GM18507 (cell line): ENCODE measurements around the gene INSL4.

Source experiments
- DNase-seq: peaks from one replicate; pipeline ENCODE4 v3.0.0; 2011; ENCODE audit warnings: low read depth; ENCODE audit not compliant: insufficient read length; ENCODE audit errors: extremely low spot score
- FAIRE-seq: peaks from 2 replicates; lab custom pipeline; 2011; peaks lifted over from hg19 to GRCh38; lab: Jason Lieb, UNC

INSL4 gene

DNA sequence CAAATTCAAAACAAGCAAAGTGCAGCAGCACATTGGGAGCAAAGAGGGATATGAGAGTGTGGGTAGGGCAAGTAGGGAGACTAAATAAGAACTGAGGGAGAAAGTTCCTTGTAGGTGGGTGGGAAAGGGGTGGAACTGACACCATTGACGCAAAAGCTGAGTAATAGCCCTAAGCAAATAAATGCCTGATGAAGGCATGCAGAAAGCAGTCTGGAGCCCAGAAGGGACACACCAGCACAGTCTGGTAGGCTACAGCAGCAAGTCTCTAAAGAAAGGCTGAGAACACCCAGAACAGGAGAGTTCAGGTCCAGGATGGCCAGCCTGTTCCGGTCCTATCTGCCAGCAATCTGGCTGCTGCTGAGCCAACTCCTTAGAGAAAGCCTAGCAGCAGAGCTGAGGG lies at the start of gene INSL4:
Gene INSL4 (plus strand): TSS at position 208 of the 400 bp plus-strand sequence. CDS start 105 bp downstream, at position 313.
- no peak for DNase-seq
- FAIRE-seq, result no peak

DNA sequence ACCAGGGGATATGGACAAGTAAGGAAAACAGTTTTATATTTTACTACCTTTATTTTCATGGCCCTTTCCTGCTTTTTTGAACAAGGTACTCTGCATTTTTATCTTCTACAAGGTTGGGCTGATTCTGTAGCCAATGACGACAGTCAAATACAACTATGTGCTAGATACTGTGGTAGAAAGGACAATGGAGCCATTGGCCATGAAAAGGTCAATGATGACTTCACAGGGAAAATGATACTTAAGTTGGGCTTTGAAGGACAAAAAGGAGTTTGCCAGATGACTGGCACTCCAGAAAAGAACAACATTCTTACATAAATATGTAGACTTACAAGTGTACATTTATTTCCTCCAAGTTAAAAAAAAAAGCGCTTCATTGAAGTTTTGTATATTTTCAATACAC lies 46.4 kb upstream of the INSL4 start:
- FAIRE-seq, result no peak
- no peak for DNase-seq

DNA sequence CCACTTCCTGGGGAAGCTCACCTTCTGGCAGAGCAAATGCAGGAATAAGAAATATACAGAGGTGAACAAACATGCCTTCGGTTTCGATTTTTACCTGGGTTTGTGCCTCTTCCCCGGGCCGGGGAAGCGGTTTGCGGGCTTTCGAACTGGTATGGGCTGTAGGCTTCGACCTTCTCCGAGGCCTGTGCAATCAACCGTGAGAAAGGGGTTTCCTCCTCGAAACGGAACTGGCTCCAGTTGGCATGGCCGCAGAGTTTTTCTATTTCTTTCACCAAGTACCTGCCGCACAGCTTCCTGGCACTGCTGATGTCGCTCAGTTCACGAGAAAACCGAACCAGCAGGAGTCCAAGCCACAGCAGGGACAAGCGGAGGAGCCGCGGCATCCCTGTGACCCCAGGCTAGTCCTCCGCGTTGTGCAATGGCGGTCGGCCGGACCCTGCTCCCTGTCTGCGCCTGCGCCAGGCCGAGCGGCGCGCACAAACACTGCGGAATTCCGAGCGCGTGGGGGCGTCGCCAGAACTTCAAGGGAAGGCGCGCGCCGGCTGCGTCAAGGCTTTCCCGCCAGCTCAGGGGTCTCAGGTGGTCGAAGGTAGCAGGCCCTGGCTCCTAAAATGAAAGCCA lies 45.9 kb upstream of the INSL4 start, which contains the start of gene INSL6:
Gene INSL6 (minus strand): TSS at position 420 of the 621 bp plus-strand sequence. CDS start 37 bp downstream, at position 383.
- FAIRE-seq, result no peak
- DNase-seq, result no peak

DNA sequence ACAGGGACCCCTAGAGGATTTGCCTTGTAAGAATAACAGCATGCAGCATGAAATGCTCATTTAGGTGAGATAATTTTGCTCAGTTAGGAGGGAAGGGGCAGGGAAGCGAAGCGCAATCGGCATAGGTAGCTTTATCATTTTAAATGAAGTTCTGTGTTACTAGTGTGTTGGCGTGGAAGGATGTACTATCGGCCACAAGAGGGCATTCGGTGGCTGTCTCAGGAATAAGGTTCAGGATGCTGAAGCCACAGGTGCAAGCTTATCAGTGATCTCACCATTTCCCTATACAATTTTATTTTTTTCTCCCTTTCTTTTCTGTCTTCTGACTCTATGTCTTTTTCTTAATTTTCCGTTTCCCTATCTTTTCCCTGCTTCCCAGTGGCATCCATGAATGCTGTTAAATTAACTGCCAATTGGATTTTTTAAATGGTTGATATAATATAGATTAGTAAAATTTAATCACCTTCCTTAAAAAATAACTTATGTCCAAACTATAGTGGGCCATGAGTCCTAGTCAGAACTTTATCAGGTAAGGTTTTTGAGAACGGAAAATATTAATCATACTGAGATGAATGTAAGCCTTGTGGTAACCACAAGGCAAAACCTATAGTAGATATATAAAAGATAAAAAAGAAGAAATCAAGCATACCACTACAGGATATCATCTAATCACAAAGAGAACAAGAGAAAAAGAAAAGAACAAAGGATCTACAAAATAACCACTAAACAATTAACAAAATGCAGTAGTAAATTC lies 44.6 kb upstream of the INSL4 start:
- DNase-seq (peak; percentile 25), FAIRE-seq (peak; percentile 90)

DNA sequence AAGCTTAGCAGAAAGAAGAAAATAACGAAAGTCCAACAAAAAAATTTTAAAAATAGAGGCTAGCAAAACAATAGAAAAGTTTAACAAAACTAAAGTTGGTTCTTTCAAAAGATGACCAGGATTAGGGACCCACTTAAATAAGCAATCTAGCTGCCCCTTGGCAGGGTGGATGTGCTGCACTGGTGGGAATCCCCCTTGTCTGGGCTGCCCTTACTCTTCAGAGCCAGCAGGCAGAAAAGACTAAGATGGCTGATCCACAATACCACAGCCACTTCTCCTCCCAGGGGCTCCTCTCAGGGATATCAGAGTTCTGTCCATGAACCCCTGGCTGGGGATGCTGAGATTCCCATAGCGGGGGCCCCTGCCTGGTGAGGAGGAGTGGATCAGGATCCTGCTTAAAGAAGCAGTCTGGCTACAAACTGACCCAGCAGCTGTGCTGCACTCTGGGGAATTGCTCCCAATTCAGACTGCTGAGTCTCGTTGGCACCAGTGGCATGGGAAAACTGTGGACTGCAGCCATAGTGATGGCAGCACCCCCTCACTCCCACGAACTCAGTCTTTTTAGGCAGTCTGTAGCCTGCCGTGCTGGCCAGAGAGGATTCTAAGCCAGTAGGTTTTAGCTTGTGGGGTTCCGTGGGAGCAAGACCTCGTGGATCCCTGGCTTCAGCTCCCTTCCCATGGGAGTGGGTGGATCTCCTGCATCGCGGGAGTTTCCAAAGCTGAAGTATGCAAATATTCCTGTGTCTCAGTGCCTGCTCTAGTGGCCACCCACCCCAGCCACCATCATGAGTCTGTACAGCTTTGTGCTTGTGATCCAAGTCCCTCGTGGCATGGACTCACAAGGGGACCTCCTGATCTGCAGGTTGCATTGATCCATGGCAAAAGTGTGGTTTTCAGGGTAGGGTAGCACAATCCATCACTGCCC lies 42.9 kb upstream of the INSL4 start:
- FAIRE-seq (no peak), DNase-seq (no peak)

- FAIRE-seq (no peak), DNase-seq (no peak)
Observed at GRCh38 chr9:5191985-5192384, 39.2 kb upstream of the INSL4 start.

DNA sequence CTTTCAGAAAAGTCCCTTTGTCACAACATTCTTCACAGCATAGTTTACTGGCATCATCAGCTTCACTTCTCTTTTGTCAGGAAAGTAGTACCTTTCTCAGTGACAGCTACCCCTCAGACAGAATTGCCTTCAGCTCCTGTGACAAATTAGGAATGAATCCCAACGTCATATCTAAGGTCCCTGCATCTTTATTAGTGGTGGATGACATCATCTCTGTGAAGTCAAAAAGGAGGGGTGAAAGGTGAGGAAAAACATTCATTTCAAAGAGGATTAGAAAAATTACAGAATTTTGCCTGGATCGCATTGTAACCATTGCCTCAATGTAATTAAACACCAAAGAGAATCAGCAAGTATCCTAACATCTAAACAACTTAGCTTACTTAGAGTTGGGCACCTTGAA lies 37.9 kb upstream of the INSL4 start:
- DNase-seq (no peak), FAIRE-seq (no peak)

GRCh38 chr9:5195463-5195862 lies 35.8 kb upstream of the INSL4 start:
- FAIRE-seq (no peak), DNase-seq (no peak)

GRCh38 chr9:5205071-5205470 lies 26.1 kb upstream of the INSL4 start:
- no peak for DNase-seq
- FAIRE-seq, result no peak

DNA sequence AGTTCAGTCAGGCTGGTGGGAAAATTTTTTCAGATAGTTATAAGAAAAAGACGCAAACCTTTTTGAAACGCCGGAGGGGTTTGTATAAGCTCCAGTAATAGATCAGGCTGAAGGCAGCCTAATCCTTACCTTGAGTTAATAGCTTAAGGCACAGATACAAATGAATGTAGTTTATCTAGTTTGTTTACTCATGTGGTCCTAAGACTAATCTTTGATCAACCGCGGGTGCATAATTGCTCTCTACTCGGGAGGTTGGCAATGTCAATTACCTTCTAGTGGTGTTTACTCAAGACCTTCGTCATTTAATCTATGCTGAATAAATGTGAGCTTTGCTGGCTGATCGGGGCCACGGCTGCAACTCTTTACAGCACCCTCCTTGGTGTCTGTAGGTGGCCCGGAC lies 665 bp upstream of the INSL4 start:
- FAIRE-seq (no peak), DNase-seq (no peak)

DNA sequence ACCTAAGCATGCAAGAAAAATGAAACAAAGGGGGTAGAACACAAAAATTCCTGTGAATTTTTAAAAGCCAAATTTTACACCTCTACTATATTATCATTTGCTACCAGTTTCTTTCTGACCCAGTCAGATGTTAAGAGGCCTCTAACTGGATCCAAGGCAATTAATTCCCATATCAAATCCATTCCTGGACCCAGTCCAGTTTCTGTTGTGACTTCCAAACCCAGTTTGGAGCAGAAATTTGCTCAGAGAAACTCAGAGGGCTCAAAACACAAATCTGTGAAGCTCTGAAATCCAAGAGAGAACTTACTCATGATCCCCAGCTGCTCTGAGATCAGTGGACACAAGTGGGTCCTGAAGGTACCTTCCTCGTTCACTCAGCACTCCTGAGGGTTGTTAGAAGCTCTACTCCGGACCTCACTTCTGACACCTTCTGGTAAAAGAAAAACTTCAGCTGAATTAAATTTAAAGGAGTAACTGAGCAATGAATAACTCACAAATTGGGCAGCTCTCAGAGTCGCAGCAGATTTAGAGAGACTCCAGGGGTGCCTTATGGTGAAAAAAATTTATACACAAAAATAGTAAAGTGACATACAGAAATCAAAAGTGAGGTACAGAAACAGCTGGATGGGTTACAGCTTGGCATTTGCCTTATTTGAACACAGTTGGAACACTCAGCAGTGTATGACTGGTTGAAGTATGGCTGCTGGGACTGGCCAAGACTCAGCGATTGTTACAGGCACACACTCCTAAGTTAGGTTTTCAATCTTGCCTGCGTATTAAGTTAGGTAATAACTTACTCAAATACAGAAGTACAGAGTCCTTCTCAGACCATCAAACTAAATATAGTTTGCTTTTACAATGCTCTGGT lies 32.4 kb downstream of the INSL4 start:
- FAIRE-seq (peak; percentile 66), DNase-seq (no peak)

DNA sequence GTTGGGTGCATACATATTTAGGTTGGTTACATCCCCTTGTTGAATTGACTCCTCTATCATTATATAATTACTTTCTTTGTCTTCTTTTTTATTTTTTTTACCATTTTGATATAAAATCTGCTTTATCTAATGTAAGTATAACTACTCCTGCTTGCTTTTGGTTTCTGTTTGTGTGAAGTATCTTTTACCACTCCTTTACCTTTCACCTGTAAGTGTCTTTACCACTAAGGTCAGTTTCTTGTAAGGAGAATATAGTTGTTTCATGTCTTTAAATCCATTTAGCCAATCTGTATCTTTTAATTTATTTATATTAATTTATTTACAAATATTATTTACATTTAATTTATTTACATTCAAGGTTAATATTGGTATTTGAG lies 33.0 kb downstream of the INSL4 start:
- FAIRE-seq (no peak), DNase-seq (no peak)

GRCh38 chr9:5265939-5266338 lies 34.7 kb downstream of the INSL4 start:
- DNase-seq (no peak), FAIRE-seq (no peak)

DNA sequence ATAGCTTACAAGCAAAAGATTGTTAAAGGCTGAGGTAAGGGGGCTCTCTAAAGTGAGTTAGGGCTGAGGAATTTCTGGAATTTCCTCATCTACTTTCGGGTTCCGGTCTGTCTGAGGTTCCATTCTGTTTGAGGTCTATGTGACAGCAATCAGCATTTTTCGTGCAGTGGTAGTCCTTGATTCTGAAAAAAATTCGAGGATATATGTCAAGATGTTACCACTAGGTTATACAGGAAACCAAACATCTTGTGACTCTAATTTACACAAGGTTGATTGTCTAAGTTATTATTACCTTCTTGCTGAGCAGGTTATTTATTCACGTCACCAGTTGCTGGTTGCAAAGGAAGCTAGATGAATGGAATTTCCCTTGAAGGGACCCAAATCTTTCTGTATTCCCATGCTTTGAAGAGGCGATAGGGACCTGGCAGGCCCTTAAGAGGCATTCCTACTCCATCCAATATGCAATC lies 38.1 kb downstream of the INSL4 start:
- no peak for FAIRE-seq
- DNase-seq, result no peak

GRCh38 chr9:5274770-5275169 lies 43.6 kb downstream of the INSL4 start:
- DNase-seq (no peak), FAIRE-seq (no peak)

GRCh38 chr9:5278486-5278885 lies 47.3 kb downstream of the INSL4 start:
- DNase-seq (no peak), FAIRE-seq (no peak)
